ENCODE data around the gene AGAP1. TPM values are rescaled to one million over a fixed set of nuclear protein-coding genes. Genes with fewer than 3 reads are reported as not detected.

Gene AGAP1
- total RNA-seq, 4 donors from 2014 or later = 5.3 to 30.6 (median 19.2) TPM

- Histone ChIP-seq H3K36me3 (no peaks in the 10 kb centered on the region), H3K4me1 (no peaks in the 10 kb centered on the region), H3K27me3 (no peaks in the 10 kb centered on the region), H3K9me3 (no peaks in the 10 kb centered on the region), H3K4me3 (no peak overlapping the region), H3K27ac (no peak overlapping the region)
- no peak for DNase-seq
- intact Hi-C loops (cut with DNase I; ENCODE audit: low total_unique reads) = no loop called here
- TF ChIP-seq CTCF (IDR thresholded peaks at IDR 0.05) (no peak), POLR2A (IDR thresholded peaks at IDR 0.05) (no peak)
Observed at GRCh38 chr2:235903782-235904584, 410.1 kb downstream of the AGAP1 start.

- TF ChIP-seq CTCF (IDR thresholded peaks at IDR 0.05) = no peak
- no peaks in the 10 kb centered on the region for H3K4me1 ChIP-seq
- H3K27ac ChIP-seq = no peak overlapping the region
- no peaks in the 10 kb centered on the region for H3K9me3 ChIP-seq
- H3K36me3 ChIP-seq = no peaks in the 10 kb centered on the region
- intact Hi-C loops (cut with DNase I; ENCODE audit: low total_unique reads) = no loop called here
- DNase-seq = no peak
- H3K4me3 ChIP-seq = no peak overlapping the region
- H3K27me3 ChIP-seq = no peaks in the 10 kb centered on the region
Observed at GRCh38 chr2:235904585-235904931, 410.7 kb downstream of the AGAP1 start.

GRCh38 chr2:235908826-235909225 is 415.0 kb downstream of the AGAP1 start:
- intact Hi-C loops (cut with DNase I; ENCODE audit: low total_unique reads) = no loop called here

GRCh38 chr2:235909358-235909757 is 415.5 kb downstream of the AGAP1 start:
- intact Hi-C loops (cut with DNase I; ENCODE audit: low total_unique reads) = no loop called here
- Histone ChIP-seq H3K27ac (no peak overlapping the region), H3K4me3 (no peak overlapping the region), H3K4me1 (no peaks in the 10 kb centered on the region), H3K27me3 (no peaks in the 10 kb centered on the region), H3K36me3 (no peaks in the 10 kb centered on the region), H3K9me3 (no peaks in the 10 kb centered on the region)
- TF ChIP-seq POLR2A (IDR thresholded peaks at IDR 0.05) (no peak), CTCF (IDR thresholded peaks at IDR 0.05) (no peak)
- DNase-seq = no peak

More at GRCh38 chr2:235908826-235909225, 415.0 kb downstream of the AGAP1 start:
- Histone ChIP-seq H3K27me3 (no peaks in the 10 kb centered on the region), H3K27ac (no peak overlapping the region), H3K9me3 (no peaks in the 10 kb centered on the region), H3K36me3 (no peaks in the 10 kb centered on the region), H3K4me3 (no peak overlapping the region), H3K4me1 (no peaks in the 10 kb centered on the region)
- no peak for TF ChIP-seq POLR2A (IDR thresholded peaks at IDR 0.05)
- TF ChIP-seq CTCF (IDR thresholded peaks at IDR 0.05) = no peak
- DNase-seq = no peak

- H3K4me1 ChIP-seq = no peaks in the 10 kb centered on the region
- H3K9me3 ChIP-seq = no peaks in the 10 kb centered on the region
- DNase-seq = no peak
- no peaks in the 10 kb centered on the region for H3K27me3 ChIP-seq
- H3K4me3 ChIP-seq = no peak overlapping the region
- no peaks in the 10 kb centered on the region for H3K36me3 ChIP-seq
- H3K27ac ChIP-seq = no peak overlapping the region
- TF ChIP-seq POLR2A (IDR thresholded peaks at IDR 0.05) (no peak), CTCF (IDR thresholded peaks at IDR 0.05) (no peak)
- intact Hi-C loops (cut with DNase I; ENCODE audit: low total_unique reads) = no loop called here
Observed at GRCh38 chr2:235910067-235910466, 416.2 kb downstream of the AGAP1 start.

All from uterus (tissue), 4 donors.